GM23248 (cell line): ENCODE results near the gene COL23A1. TPM values are rescaled to one million over a fixed set of nuclear protein-coding genes. Genes with fewer than 3 reads are reported as not detected.
A peak's percentile ranks its signal among the peaks of the same experiment; 100 is the strongest.

Experiments used
- DNase-seq: peaks from one replicate; pipeline ENCODE4 v3.0.0-alpha.2; 2015
- H2AFZ ChIP-seq: fragments of 200-600 bp; sonication (generic); 2 replicates; pipeline ENCODE4 v1.6.1; 2016; ENCODE audit warnings: antibody characterized with exemption
- H3F3A ChIP-seq: fragments of 200-600 bp; sonication (generic); 2 replicates; pipeline ENCODE4 v1.6.1; 2016; ENCODE audit warnings: mild to moderate bottlenecking, antibody characterized with exemption, mixed run types; ENCODE audit not compliant: insufficient read depth
- H3K27ac ChIP-seq: fragments of 200-600 bp; sonication (generic); 2 replicates; pipeline ENCODE4 v1.5.1; 2016; ENCODE audit warnings: mild to moderate bottlenecking
- H3K27me3 ChIP-seq: fragments of 200-600 bp; sonication (generic); replicated peaks from 2 replicates; pipeline ENCODE4 v1.6.1; 2016; ENCODE audit warnings: mild to moderate bottlenecking; ENCODE audit not compliant: insufficient read depth
- H3K36me3 ChIP-seq: fragments of 200-600 bp; sonication (generic); 2 replicates; pipeline ENCODE4 v1.6.1; 2016; ENCODE audit warnings: low read depth, mild to moderate bottlenecking
- H3K4me1 ChIP-seq: fragments of 200-600 bp; sonication (generic); 2 replicates; pipeline ENCODE4 v1.6.1; 2016; ENCODE audit warnings: mild to moderate bottlenecking; ENCODE audit not compliant: insufficient read depth
- H3K4me2 ChIP-seq: fragments of 200-600 bp; sonication (generic); one replicate; pipeline ENCODE4 v1.6.1; 2016; ENCODE audit warnings: mild to moderate bottlenecking; ENCODE audit not compliant: unreplicated experiment
- H3K4me3 ChIP-seq: fragments of 200-600 bp; sonication (generic); 2 replicates; pipeline ENCODE4 v1.5.1; 2016; ENCODE audit warnings: mild to moderate bottlenecking
- H3K79me2 ChIP-seq: fragments of 200-600 bp; sonication (generic); 2 replicates; pipeline ENCODE4 v1.6.1; 2016; ENCODE audit warnings: mild to moderate bottlenecking; ENCODE audit not compliant: insufficient read depth
- H3K9ac ChIP-seq: fragments of 200-600 bp; sonication (generic); 2 replicates; pipeline ENCODE4 v1.6.1; 2016; ENCODE audit warnings: mild to moderate bottlenecking
- H3K9me2 ChIP-seq: fragments of 200-600 bp; sonication (generic); 2 replicates; pipeline ENCODE4 v1.6.1; 2016; ENCODE audit warnings: mixed run types, mild to moderate bottlenecking, moderate library complexity; ENCODE audit not compliant: insufficient read depth
- H3K9me3 ChIP-seq: fragments of 200-600 bp; sonication (generic); one replicate; pipeline ENCODE4 v1.6.1; 2017; ENCODE audit warnings: low read depth
- H4K20me1 ChIP-seq: fragments of 200-600 bp; sonication (generic); 2 replicates; pipeline ENCODE4 v1.6.0; 2016; ENCODE audit not compliant: insufficient read depth
- EZH2 ChIP-seq: fragments of 200-600 bp; sonication (generic); IDR thresholded peaks from 2 replicates; pipeline ENCODE4 v1.6.1; 2018; ENCODE audit warnings: antibody characterized with exemption, mild to moderate bottlenecking; ENCODE audit not compliant: insufficient read depth, poor library complexity, severe bottlenecking
- EZH2phosphoT487 ChIP-seq: fragments of 200-600 bp; sonication (generic); IDR thresholded peaks from 2 replicates; pipeline ENCODE4 v1.6.1; 2018; ENCODE audit warnings: antibody characterized with exemption, moderate library complexity, mild to moderate bottlenecking, low read depth; ENCODE audit not compliant: insufficient read depth
- WGBS, 2 experiments: methylation state at CpG; one replicate each; pipeline ENCODE4 v1.1.6; 2015 to 2017; ENCODE audit warnings: low lambda C conversion rate in 2 of 2, low coverage in 1 of 2; ENCODE audit errors: missing lambda C conversion rate in 2 of 2; 5-methylcytosine and 5-hydroxymethylcytosine counted together
- in situ Hi-C: fragments of 300-500 bp; cut with MboI; formaldehyde crosslinking; loops from 2 replicates; pipeline ENCODE4 v1.15.0; 2020
- polyA plus RNA-seq: library from polyadenylated mRNA; unstranded; fragments of >200 nt; fragmentation: Nextera tagmentation; extraction: Ambion mirVana; gene quantifications from 2 replicates; pipeline ENCODE4 v1.2.1, GENCODE V29; 2016
- total RNA-seq: library from RNA; depleted of rRNA; stranded (reverse); fragments of >200 nt; shearing (Covaris generic); gene quantifications from 2 replicates; pipeline ENCODE4 v1.2.3, GENCODE V29; 2014

The COL23A1 gene
- total and polyA plus RNA-seq, 2 experiments from 2014 or later, result not detected

- TF ChIP-seq EZH2 (no peak), EZH2phosphoT487 (no peak)
- peak; percentile 73 for DNase-seq
- Histone ChIP-seq H3K9ac (peak overlapping the region; percentile 96), H3K4me3 (peak overlapping the region; percentile 98), H3K36me3 (peaks cover 32% of the 10 kb centered on the region), H3K9me3 (no peaks in the 10 kb centered on the region), H2AFZ (peak overlapping the region; percentile 84; the same call in 1 of the 2 replicates), H4K20me1 (no peaks in the 10 kb centered on the region; the same call in 1 of the 2 replicates), H3K79me2 (peaks cover 68% of the 10 kb centered on the region), H3K27ac (peak overlapping the region; percentile 81), H3K4me2 (peak overlapping the region; percentile 97), H3F3A (peaks cover 28% of the 10 kb centered on the region), H3K27me3 (no peaks in the 10 kb centered on the region), H3K4me1 (peaks cover 24% of the 10 kb centered on the region), H3K9me2 (no peaks in the 10 kb centered on the region)
- 2% methylated on average over 15 of the region's 15 CpGs for WGBS, 2 experiments
- in situ Hi-C loops, result no loop called here
These were observed 34.7 kb upstream of the COL23A1 start for GRCh38 chr5:178624631-178625546.

- TF ChIP-seq EZH2 (no peak), EZH2phosphoT487 (no peak)
- Histone ChIP-seq H3K4me3 (no peak overlapping the region), H3K27ac (no peak overlapping the region), H3K9me3 (no peaks in the 10 kb centered on the region), H2AFZ (no peak overlapping the region), H3K36me3 (peaks cover 53% of the 10 kb centered on the region), H3K27me3 (no peaks in the 10 kb centered on the region), H3K4me2 (no peak overlapping the region), H3K9ac (no peak overlapping the region), H3F3A (peaks cover 28% of the 10 kb centered on the region), H3K4me1 (peaks cover 24% of the 10 kb centered on the region), H3K9me2 (no peaks in the 10 kb centered on the region), H4K20me1 (no peaks in the 10 kb centered on the region; the same call in 1 of the 2 replicates), H3K79me2 (peaks cover 86% of the 10 kb centered on the region)
- in situ Hi-C loops, result no loop called here
- WGBS, 2 experiments, result 57 to 59% methylated on average over 4 of the region's 4 CpGs
- DNase-seq, result peak; percentile 21
These were observed 32.6 kb upstream of the COL23A1 start for GRCh38 chr5:178622679-178623247.

GRCh38 chr5:178619390-178619789 lies 29.2 kb upstream of the COL23A1 start:
- H4K20me1 ChIP-seq, result no peaks in the 10 kb centered on the region; the same call in 1 of the 2 replicates
- WGBS, 2 experiments, result 71 to 79% methylated on average over 1 of the region's 1 CpG
- in situ Hi-C loops, result no loop called here

GRCh38 chr5:178612299-178612698 lies 22.1 kb upstream of the COL23A1 start:
- H3K9me2 ChIP-seq, result no peaks in the 10 kb centered on the region
- H3K9ac ChIP-seq, result no peak overlapping the region
- 91 to 93% methylated on average over 7 of the region's 7 CpGs for WGBS, 2 experiments
- H3K4me3 ChIP-seq, result no peak overlapping the region
- H3K4me2 ChIP-seq, result no peak overlapping the region
- no peak overlapping the region for H3K27ac ChIP-seq
- no peaks in the 10 kb centered on the region for H3K27me3 ChIP-seq
- no peak overlapping the region for H2AFZ ChIP-seq
- peaks cover 88% of the 10 kb centered on the region for H3K79me2 ChIP-seq
- in situ Hi-C loops, result no loop called here
- TF ChIP-seq EZH2phosphoT487 (no peak), EZH2 (no peak)
- no peaks in the 10 kb centered on the region for H3K9me3 ChIP-seq
- no peaks in the 10 kb centered on the region for H3K4me1 ChIP-seq
- peaks cover 4% of the 10 kb centered on the region; the same call in 1 of the 2 replicates for H4K20me1 ChIP-seq
- DNase-seq, result no peak
- no peaks in the 10 kb centered on the region; the same call in 1 of the 2 replicates for H3F3A ChIP-seq
- peaks cover 82% of the 10 kb centered on the region for H3K36me3 ChIP-seq

More at GRCh38 chr5:178619390-178619789, 29.2 kb upstream of the COL23A1 start:
- H3K9ac ChIP-seq, result no peak overlapping the region
- peaks cover 20% of the 10 kb centered on the region for H3K4me1 ChIP-seq
- H2AFZ ChIP-seq, result no peak overlapping the region
- no peaks in the 10 kb centered on the region for H3K27me3 ChIP-seq
- no peak overlapping the region for H3K4me3 ChIP-seq
- H3K9me2 ChIP-seq, result no peaks in the 10 kb centered on the region
- no peaks in the 10 kb centered on the region for H3K9me3 ChIP-seq
- H3K4me2 ChIP-seq, result no peak overlapping the region
- no peak for TF ChIP-seq EZH2phosphoT487
- no peak for TF ChIP-seq EZH2
- H3F3A ChIP-seq, result peaks cover 9% of the 10 kb centered on the region
- no peak overlapping the region for H3K27ac ChIP-seq
- peaks cover 87% of the 10 kb centered on the region for H3K36me3 ChIP-seq
- peaks cover 97% of the 10 kb centered on the region for H3K79me2 ChIP-seq
- DNase-seq, result no peak
